ENCODE results near the gene MTMR8.

Gene MTMR8

DNA sequence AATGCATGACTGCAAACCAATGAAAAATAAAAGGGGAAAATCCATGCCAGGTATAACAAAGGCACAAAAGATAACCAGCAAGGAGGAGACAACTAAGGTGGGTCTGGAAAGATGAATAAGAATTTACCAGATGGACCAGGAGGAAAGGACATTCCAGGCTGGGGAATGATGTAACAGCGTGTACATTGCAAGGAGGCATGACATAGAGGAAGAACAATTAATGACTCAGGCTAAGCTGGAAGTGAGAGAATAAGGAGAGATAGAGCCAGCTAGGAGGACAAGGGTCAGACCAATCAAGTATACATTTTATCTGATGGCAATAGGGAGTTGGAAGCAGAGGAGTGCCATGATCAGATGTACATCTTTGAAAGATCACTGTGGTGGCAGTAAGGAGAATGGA, 57.0 kb downstream of the MTMR8 start:
- H3K27ac ChIP-seq: no peak overlapping the region
- no peaks in the 10 kb centered on the region for H3K36me3 ChIP-seq (replicated peaks)
- H3K4me3 ChIP-seq (ENCODE audit: low read depth, low read length): no peak overlapping the region
- H3K27me3 ChIP-seq (replicated peaks): no peaks in the 10 kb centered on the region
- in situ Hi-C loops (cut with HindIII; ENCODE audit: low pct_ligation_motif_present, low sequenced_read_pairs): no loop called here
- TF ChIP-seq CTCF (IDR thresholded peaks at IDR 0.05; ENCODE audit: low read depth, low read length, missing control alignments): no peak
- no peak for DNase-seq

- in situ Hi-C loops (cut with HindIII; ENCODE audit: low pct_ligation_motif_present, low sequenced_read_pairs): no loop called here
- Histone ChIP-seq H3K27me3 (replicated peaks) (no peaks in the 10 kb centered on the region), H3K27ac (no peak overlapping the region), H3K4me3 (ENCODE audit: low read depth, low read length) (no peak overlapping the region), H3K36me3 (replicated peaks) (no peaks in the 10 kb centered on the region)
- no peak for DNase-seq
- TF ChIP-seq CTCF (IDR thresholded peaks at IDR 0.05; ENCODE audit: low read depth, low read length, missing control alignments): no peak
These were observed 60.8 kb downstream of the MTMR8 start for GRCh38 chrX:64334467-64334866.

- no peaks in the 10 kb centered on the region for H3K36me3 ChIP-seq (replicated peaks)
- in situ Hi-C loops (cut with HindIII; ENCODE audit: low pct_ligation_motif_present, low sequenced_read_pairs): no loop called here
- H3K4me3 ChIP-seq (ENCODE audit: low read depth, low read length): no peak overlapping the region
- no peaks in the 10 kb centered on the region for H3K27me3 ChIP-seq (replicated peaks)
- TF ChIP-seq CTCF (IDR thresholded peaks at IDR 0.05; ENCODE audit: low read depth, low read length, missing control alignments): no peak
- no peak overlapping the region for H3K27ac ChIP-seq
- no peak for DNase-seq
These were observed 65.0 kb downstream of the MTMR8 start for GRCh38 chrX:64330284-64330683.

DNA sequence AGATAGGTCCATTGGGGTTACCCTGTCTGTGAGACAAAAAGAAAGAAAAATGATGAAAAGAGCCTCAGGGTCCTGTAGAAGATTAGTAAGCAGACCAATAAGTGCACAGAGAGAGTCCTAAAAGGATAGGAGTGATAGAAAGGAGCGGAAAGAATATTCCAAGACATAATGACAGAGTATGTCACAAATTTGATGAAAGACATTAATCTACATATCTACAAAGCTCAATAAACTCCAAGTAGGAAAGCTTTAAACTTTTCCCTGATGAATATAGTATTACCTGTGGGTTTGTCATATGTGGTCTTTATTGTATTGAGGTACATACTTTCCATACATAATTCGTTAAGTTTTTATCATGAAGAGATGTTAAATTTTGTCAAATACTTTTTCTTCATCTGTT, 73.7 kb downstream of the MTMR8 start:
- H3K27me3 ChIP-seq (replicated peaks): no peaks in the 10 kb centered on the region

GRCh38 chrX:64313624-64314023, 81.6 kb downstream of the MTMR8 start:
- no peak for TF ChIP-seq CTCF (IDR thresholded peaks at IDR 0.05; ENCODE audit: low read depth, low read length, missing control alignments)
- DNase-seq: no peak
- Histone ChIP-seq H3K36me3 (replicated peaks) (no peaks in the 10 kb centered on the region), H3K27ac (no peak overlapping the region), H3K4me3 (ENCODE audit: low read depth, low read length) (no peak overlapping the region), H3K27me3 (replicated peaks) (no peaks in the 10 kb centered on the region)
- in situ Hi-C loops (cut with HindIII; ENCODE audit: low pct_ligation_motif_present, low sequenced_read_pairs): no loop called here

More for the DNA sequence above, 73.7 kb downstream of the MTMR8 start:
- in situ Hi-C loops (cut with HindIII; ENCODE audit: low pct_ligation_motif_present, low sequenced_read_pairs): no loop called here
- no peak for DNase-seq
- no peak overlapping the region for H3K27ac ChIP-seq
- H3K36me3 ChIP-seq (replicated peaks): no peaks in the 10 kb centered on the region
- TF ChIP-seq CTCF (IDR thresholded peaks at IDR 0.05; ENCODE audit: low read depth, low read length, missing control alignments): no peak
- no peak overlapping the region for H3K4me3 ChIP-seq (ENCODE audit: low read depth, low read length)

DNA sequence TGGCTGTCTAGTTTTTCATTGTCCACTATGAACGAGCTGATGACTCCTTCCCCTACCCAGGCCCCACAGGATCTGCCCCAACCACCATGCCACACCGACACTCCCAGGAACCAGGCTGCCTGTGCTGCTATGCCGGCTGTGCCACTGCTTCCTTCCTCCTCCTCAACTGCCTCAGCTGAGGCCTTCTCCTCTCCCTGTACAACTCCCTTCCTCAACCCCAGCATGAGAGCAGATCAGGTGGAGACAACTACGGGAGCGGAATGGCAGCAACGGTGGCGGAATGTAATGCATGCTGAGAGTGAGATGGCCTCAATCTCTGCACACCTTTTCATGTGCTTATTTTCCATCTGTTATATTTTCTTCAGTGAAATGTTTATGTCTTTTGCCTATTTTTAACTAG, 88.5 kb downstream of the MTMR8 start:
- Histone ChIP-seq H3K27ac (no peak overlapping the region), H3K4me3 (ENCODE audit: low read depth, low read length) (no peak overlapping the region), H3K36me3 (replicated peaks) (no peaks in the 10 kb centered on the region), H3K27me3 (replicated peaks) (no peaks in the 10 kb centered on the region)
- in situ Hi-C loops (cut with HindIII; ENCODE audit: low pct_ligation_motif_present, low sequenced_read_pairs): no loop called here
- DNase-seq: no peak
- TF ChIP-seq CTCF (IDR thresholded peaks at IDR 0.05; ENCODE audit: low read depth, low read length, missing control alignments): no peak

Measured in brain microvascular endothelial cell (primary cell).